ENCODE measurements around the gene CHAD.

DNA sequence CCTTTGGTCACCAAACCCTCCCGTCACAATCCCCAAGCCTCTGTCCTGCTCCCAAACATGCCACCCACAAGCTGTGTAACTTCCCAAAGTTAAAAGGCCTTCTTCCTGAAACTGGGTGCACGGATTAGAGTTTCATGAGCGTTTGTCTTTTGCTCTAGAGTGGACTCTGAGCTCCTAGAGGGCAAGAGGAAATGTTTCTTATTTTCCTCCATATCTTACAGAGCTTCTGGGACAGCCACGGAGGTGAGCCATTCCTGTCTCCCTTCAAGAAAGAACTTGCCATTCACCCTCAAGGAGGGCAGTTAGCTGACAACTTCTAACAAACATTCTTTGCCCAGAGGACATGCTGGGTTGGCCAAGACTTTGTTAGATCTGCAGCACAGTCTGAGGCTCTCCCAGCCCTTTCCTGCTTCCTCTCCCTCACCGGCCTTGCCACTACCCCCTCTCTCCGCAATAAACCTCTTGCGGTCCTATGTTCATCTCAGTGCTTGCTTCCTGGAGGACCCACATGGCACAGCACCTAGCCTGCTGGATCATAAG, 37.0 kb upstream of the CHAD start:
- TF ChIP-seq, protein P1, sequence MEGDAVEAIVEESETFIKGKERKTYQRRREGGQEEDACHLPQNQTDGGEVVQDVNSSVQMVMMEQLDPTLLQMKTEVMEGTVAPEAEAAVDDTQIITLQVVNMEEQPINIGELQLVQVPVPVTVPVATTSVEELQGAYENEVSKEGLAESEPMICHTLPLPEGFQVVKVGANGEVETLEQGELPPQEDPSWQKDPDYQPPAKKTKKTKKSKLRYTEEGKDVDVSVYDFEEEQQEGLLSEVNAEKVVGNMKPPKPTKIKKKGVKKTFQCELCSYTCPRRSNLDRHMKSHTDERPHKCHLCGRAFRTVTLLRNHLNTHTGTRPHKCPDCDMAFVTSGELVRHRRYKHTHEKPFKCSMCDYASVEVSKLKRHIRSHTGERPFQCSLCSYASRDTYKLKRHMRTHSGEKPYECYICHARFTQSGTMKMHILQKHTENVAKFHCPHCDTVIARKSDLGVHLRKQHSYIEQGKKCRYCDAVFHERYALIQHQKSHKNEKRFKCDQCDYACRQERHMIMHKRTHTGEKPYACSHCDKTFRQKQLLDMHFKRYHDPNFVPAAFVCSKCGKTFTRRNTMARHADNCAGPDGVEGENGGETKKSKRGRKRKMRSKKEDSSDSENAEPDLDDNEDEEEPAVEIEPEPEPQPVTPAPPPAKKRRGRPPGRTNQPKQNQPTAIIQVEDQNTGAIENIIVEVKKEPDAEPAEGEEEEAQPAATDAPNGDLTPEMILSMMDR (IDR thresholded peaks at IDR 0.05) = no peak
- no peak for TF ChIP-seq EZH2 (IDR thresholded peaks at IDR 0.05; ENCODE audit: borderline replicate concordance, insufficient read depth, low read depth, low read length, poor library complexity, severe bottlenecking)
